ENCODE results near the gene BMAL1. TPM values are rescaled to one million over a fixed set of nuclear protein-coding genes. Genes with fewer than 3 reads are reported as not detected.
A peak's percentile ranks its signal among the peaks of the same experiment; 100 is the strongest.

The BMAL1 gene
- total and polyA plus RNA-seq, 7 donors = 7.4 to 35.4 (median 28.2) TPM

GRCh38 chr11:13378316-13378715 lies 100.7 kb downstream of the BMAL1 start:
- Histone ChIP-seq H3K27ac (no peak overlapping the region), H3K4me1 (no peaks in the 10 kb centered on the region), H3K36me3 (ENCODE audit: insufficient read depth in 1 of 2, low read depth in 1 of 2) (peaks cover 8 to 100% of the 10 kb centered on the region in 2 donors), H3K27me3 (ENCODE audit: insufficient read depth in 3 of 3, low read length in 2 of 3) (no peaks in the 10 kb centered on the region), H3K9me3 (no peaks in the 10 kb centered on the region), H3K4me3 (no peak overlapping the region)
- intact Hi-C loops (cut with DNase I) = no loop called here
- 85 to 92% (median 86%) methylated on average over 2 of the region's 2 CpGs for WGBS, 3 donors
- no peak for TF ChIP-seq CTCF (IDR thresholded peaks at IDR 0.05)
- no peak for ATAC-seq
- no peak for DNase-seq

GRCh38 chr11:13380731-13381130 lies 103.1 kb downstream of the BMAL1 start:
- Histone ChIP-seq H3K4me1 (no peaks in the 10 kb centered on the region), H3K27me3 (ENCODE audit: insufficient read depth in 3 of 3, low read length in 2 of 3) (no peaks in the 10 kb centered on the region), H3K27ac (no peak overlapping the region), H3K4me3 (no peak overlapping the region), H3K9me3 (no peaks in the 10 kb centered on the region), H3K36me3 (ENCODE audit: insufficient read depth in 1 of 2, low read depth in 1 of 2) (peaks cover 8 to 96% of the 10 kb centered on the region in 2 donors)
- DNase-seq = no peak
- no peak for TF ChIP-seq CTCF (IDR thresholded peaks at IDR 0.05)
- intact Hi-C loops (cut with DNase I) = no loop called here
- ATAC-seq = no peak
- 90 to 94% (median 91%) methylated on average over 2 of the region's 2 CpGs for WGBS, 3 donors

GRCh38 chr11:13382751-13383150 lies 105.2 kb downstream of the BMAL1 start:
- no peaks in the 10 kb centered on the region for H3K4me1 ChIP-seq
- no peak overlapping the region for H3K27ac ChIP-seq
- no peaks in the 10 kb centered on the region for H3K27me3 ChIP-seq (ENCODE audit: insufficient read depth in 3 of 3, low read length in 2 of 3)
- intact Hi-C loops (cut with DNase I) = no loop called here
- ATAC-seq (no peak), DNase-seq (no peak)
- WGBS, 3 donors = 93 to 95% (median 95%) methylated on average over 3 of the region's 3 CpGs
- TF ChIP-seq CTCF (IDR thresholded peaks at IDR 0.05) = no peak
- H3K9me3 ChIP-seq = no peaks in the 10 kb centered on the region
- peaks cover 8 to 96% of the 10 kb centered on the region in 2 donors for H3K36me3 ChIP-seq (ENCODE audit: insufficient read depth in 1 of 2, low read depth in 1 of 2)
- H3K4me3 ChIP-seq = no peak overlapping the region

GRCh38 chr11:13384908-13385640 lies 107.5 kb downstream of the BMAL1 start:
- H3K9me3 ChIP-seq = no peaks in the 10 kb centered on the region
- H3K4me1 ChIP-seq = no peaks in the 10 kb centered on the region
- H3K27me3 ChIP-seq (ENCODE audit: insufficient read depth in 3 of 3, low read length in 2 of 3) = no peaks in the 10 kb centered on the region
- intact Hi-C loops (cut with DNase I) = no loop called here
- WGBS, 3 donors = 28 to 52% (median 35%) methylated on average over 4 of the region's 4 CpGs
- H3K36me3 ChIP-seq (ENCODE audit: insufficient read depth in 1 of 2, low read depth in 1 of 2) = peaks cover 2 to 94% of the 10 kb centered on the region in 2 donors
- no peak for DNase-seq
- H3K27ac ChIP-seq = peak overlapping the region; percentile 1
- TF ChIP-seq CTCF (IDR thresholded peaks at IDR 0.05) = peak; percentile 58
- ATAC-seq = peak in 1 of 4 donors; percentile 52
- no peak overlapping the region for H3K4me3 ChIP-seq

GRCh38 chr11:13386567-13386966 lies 109.0 kb downstream of the BMAL1 start:
- intact Hi-C loops (cut with DNase I) = no loop called here
- TF ChIP-seq CTCF (IDR thresholded peaks at IDR 0.05) = no peak
- peaks cover 2 to 87% of the 10 kb centered on the region in 2 donors for H3K36me3 ChIP-seq (ENCODE audit: insufficient read depth in 1 of 2, low read depth in 1 of 2)

More at GRCh38 chr11:13386567-13386966, 109.0 kb downstream of the BMAL1 start:
- Histone ChIP-seq H3K9me3 (no peaks in the 10 kb centered on the region), H3K4me3 (no peak overlapping the region), H3K27me3 (ENCODE audit: insufficient read depth in 3 of 3, low read length in 2 of 3) (no peaks in the 10 kb centered on the region), H3K27ac (no peak overlapping the region), H3K4me1 (no peaks in the 10 kb centered on the region)
- WGBS, 3 donors = 88 to 98% (median 89%) methylated on average over 2 of the region's 2 CpGs
- ATAC-seq = no peak
- DNase-seq = no peak
